Right lobe of liver (tissue), 6 donors: ENCODE results near the gene GLS2. TPM values are rescaled to one million over a fixed set of nuclear protein-coding genes. Genes with fewer than 3 reads are reported as not detected.
A peak's percentile ranks its signal among the peaks of the same experiment; 100 is the strongest.

Source experiments
- ATAC-seq, 4 donors: fragments of 200-7000 bp; cut with Tn5 transposase; one replicate each; pipeline ENCODE4 v1.9.1; 2020; ENCODE audit warnings: mild to moderate bottlenecking in 4 of 4, moderate library complexity in 4 of 4
- DNase-seq, 3 donors: peaks; one replicate each; pipeline ENCODE4 v3.0.0-alpha.2; 2020
- H3K27ac ChIP-seq, 3 donors: fragments of 200-600 bp; one replicate each; pipeline ENCODE4 v1.8.0; 2022
- H3K27me3 ChIP-seq, 2 donors: fragments of 200-600 bp; one replicate each; pipeline ENCODE4 v1.8.0; 2022
- H3K36me3 ChIP-seq, 4 donors: fragments of 200-600 bp; sonication (generic) in 1 of 4; one replicate each; pipeline versions ENCODE4 v1.5.1 to v1.8.0; 2017 to 2022; ENCODE audit warnings: control low read depth in 1 of 4
- H3K4me1 ChIP-seq, 4 donors: fragments of 200-600 bp; sonication (generic) in 1 of 4; one replicate each; pipeline versions ENCODE4 v1.5.1 to v1.8.0; 2017 to 2022; ENCODE audit warnings: control low read depth in 1 of 4
- H3K4me3 ChIP-seq, 3 donors: fragments of 200-600 bp; one replicate each; pipeline ENCODE4 v1.8.0; 2022
- H3K9me3 ChIP-seq, 4 donors: fragments of 200-600 bp; sonication (generic) in 1 of 4; one replicate each; pipeline versions ENCODE4 v1.5.1 to v1.8.0; 2017 to 2022; ENCODE audit warnings: control low read depth in 1 of 4
- CTCF ChIP-seq, 4 donors: fragments of 200-600 bp in 3 of 4; fragments of 450-650 bp in 1 of 4; IDR thresholded peaks; one replicate each; pipeline versions ENCODE4 v1.5.1 to v1.8.0; 2016 to 2022; ENCODE audit warnings: antibody characterized with exemption in 4 of 4, mild to moderate bottlenecking in 2 of 4
- POLR2A ChIP-seq: fragments of 450-650 bp; IDR thresholded peaks from one replicate; pipeline ENCODE4 v1.6.1; 2017; ENCODE audit warnings: antibody characterized with exemption, mild to moderate bottlenecking
- WGBS: methylation state at CpG from one replicate; pipeline ENCODE4 v1.1.6; 2018; ENCODE audit warnings: low coverage, low lambda C conversion rate; ENCODE audit not compliant: insufficient coverage; ENCODE audit errors: missing lambda C conversion rate; 5-methylcytosine and 5-hydroxymethylcytosine counted together
- intact Hi-C, 2 donors: fragments of 100-400 bp; cut with DNase I; formaldehyde crosslinking; loops; one replicate each; pipeline versions ENCODE4 v1.11.2 to v1.14.1; 2022
- total RNA-seq, 6 experiments: library from RNA; depleted of rRNA in 2 of 6; stranded (reverse); fragments of >200 nt in 2 of 6; fragmentation: NEBNext Ultra II Directional in 3 of 6; extraction: Animal tissue kit (Norgen Biotek cat#: 25700) in 3 of 6; gene quantifications; one replicate each; pipeline versions ENCODE4 v1.1.0 to v1.2.4, GENCODE V29; 2016 to 2023
- donor health status: DM: no; HTN: yes; CAD: no.
- donor health status: DM: no; HTN: no; CAD: no.
- donor health status: DM: no; HTN: no; CAD: no.
- donor health status: DM: no; HTN: yes; CAD: no.
- donor health status: DM: no; HTN: yes; CAD: no.

The GLS2 gene
- total RNA-seq, 6 experiments from 2014 or later = 37.2 to 267 (median 72.7) TPM

GRCh38 chr12:56490360-56490759, 2.4 kb upstream of the GLS2 start:
- no peaks in the 10 kb centered on the region for H3K27me3 ChIP-seq
- DNase-seq (no peak), ATAC-seq (no peak)
- intact Hi-C loops = no loop called here
- H3K27ac ChIP-seq = no peak overlapping the region
- no peaks in the 10 kb centered on the region for H3K9me3 ChIP-seq
- TF ChIP-seq POLR2A (no peak), CTCF (IDR thresholded peaks at IDR 0.05) (no peak)
- peaks cover 0 to 10% (median 2%) of the 10 kb centered on the region in 4 donors for H3K4me1 ChIP-seq
- H3K4me3 ChIP-seq = no peak overlapping the region
- H3K36me3 ChIP-seq = no peaks in the 10 kb centered on the region

GRCh38 chr12:56487448-56488040, 417 bp downstream of the GLS2 start:
- Histone ChIP-seq H3K36me3 (no peaks in the 10 kb centered on the region), H3K27me3 (no peaks in the 10 kb centered on the region), H3K4me1 (peaks cover 0 to 14% (median 2%) of the 10 kb centered on the region in 4 donors), H3K4me3 (peak overlapping the region; percentile 63 to 85 (median 76)), H3K27ac (peak overlapping the region; percentile 14 to 92 (median 75)), H3K9me3 (no peaks in the 10 kb centered on the region)
- TF ChIP-seq CTCF (IDR thresholded peaks at IDR 0.05) = no peak
- no peak for TF ChIP-seq POLR2A
- ATAC-seq = peak; percentile 45 to 70 (median 65)
- WGBS = 0% methylated on average over 1 of the region's 44 CpGs
- intact Hi-C loops = no loop called here
- peak; percentile 56 to 83 (median 82) for DNase-seq

GRCh38 chr12:56486694-56487093, 1.3 kb downstream of the GLS2 start:
- no peaks in the 10 kb centered on the region for H3K27me3 ChIP-seq
- no peak for DNase-seq
- 51% methylated on average over 8 of the region's 12 CpGs for WGBS
- peak overlapping the region; percentile 63 to 85 (median 76) for H3K4me3 ChIP-seq
- peak overlapping the region in 2 of 3 donors; percentile 75 to 92 for H3K27ac ChIP-seq
- no peaks in the 10 kb centered on the region for H3K9me3 ChIP-seq
- intact Hi-C loops = no loop called here
- no peak for TF ChIP-seq POLR2A
- TF ChIP-seq CTCF (IDR thresholded peaks at IDR 0.05) = no peak
- peaks cover 0 to 20% (median 2%) of the 10 kb centered on the region in 4 donors for H3K4me1 ChIP-seq
- peak in 2 of 4 donors; percentile 1 to 3 for ATAC-seq
- H3K36me3 ChIP-seq = no peaks in the 10 kb centered on the region

GRCh38 chr12:56484566-56484965, 3.4 kb downstream of the GLS2 start:
- WGBS = 87% methylated on average over 1 of the region's 1 CpG
- Histone ChIP-seq H3K4me1 (peaks cover 0 to 23% (median 2%) of the 10 kb centered on the region in 4 donors), H3K36me3 (no peaks in the 10 kb centered on the region), H3K27me3 (no peaks in the 10 kb centered on the region), H3K9me3 (no peaks in the 10 kb centered on the region), H3K4me3 (no peak overlapping the region), H3K27ac (peak overlapping the region in 1 of 3 donors; percentile 45)
- TF ChIP-seq POLR2A = no peak
- TF ChIP-seq CTCF (IDR thresholded peaks at IDR 0.05) = no peak
- ATAC-seq = no peak
- intact Hi-C loops = no loop called here
- DNase-seq = no peak
